Tracheal epithelial cell (primary cell): ENCODE results near the gene MYO7A. TPM values are rescaled to one million over a fixed set of nuclear protein-coding genes. Genes with fewer than 3 reads are reported as not detected.

Experiments used
- total RNA-seq: library from RNA; depleted of rRNA; stranded (reverse); fragments of >200 nt; gene quantifications from 2 replicates; pipeline ENCODE4 v1.2.1, GENCODE V29; 2014

Gene MYO7A
- total RNA-seq, result under 0.01 and 0.24 TPM in 2 replicates

GRCh38 chr11:77127920-77128691 lies at the start of gene MYO7A:
Gene MYO7A (plus strand): TSS chr11:77128246. CDS start chr11:77130635, 2,389 bp downstream.

GRCh38 chr11:77102246-77103210 lies 25.5 kb upstream of the MYO7A start, which contains the start of gene OMP:
Gene OMP (plus strand): TSS chr11:77102840. CDS start chr11:77102840, 0 bp downstream.

Other genes starting within 250 kb of the MYO7A start
- not detected in 2 replicates for gene B3GNT6, start 93.8 kb upstream of the MYO7A start, total RNA-seq
- gene CAPN5, start 61.3 kb upstream of the MYO7A start, total RNA-seq, result 2.1 and 4.8 TPM in 2 replicates
- gene OMP, start 25.4 kb upstream of the MYO7A start, total RNA-seq, result not detected in 2 replicates
- gene GDPD4, start 173.4 kb downstream of the MYO7A start, total RNA-seq, result not detected in 2 replicates